ENCODE results near the gene ANKS1A.
"Not testable (repeated sequence)": the region's sequence is repeated elsewhere in the genome, so short reads cannot be mapped to it uniquely, and the experiment has no call there.

ANKS1A gene

GRCh38 chr6:34877869-34878485, 11.1 kb upstream of the ANKS1A start:
- no peak overlapping the region for H3K4me3 ChIP-seq (ENCODE audit: low read depth, low read length)

- H3K4me3 ChIP-seq (ENCODE audit: low read depth, low read length) = not testable (repeated sequence)
Observed at GRCh38 chr6:34884073-34884472, 5.0 kb upstream of the ANKS1A start.

GRCh38 chr6:34884996-34885395, 4.1 kb upstream of the ANKS1A start:
- H3K4me3 ChIP-seq (ENCODE audit: low read depth, low read length) = no peak overlapping the region

GRCh38 chr6:34885837-34886236, 3.2 kb upstream of the ANKS1A start:
- H3K4me3 ChIP-seq (ENCODE audit: low read depth, low read length) = not testable (repeated sequence)

- peak within 1 kb of the TSS; percentile 98 for H3K4me3 ChIP-seq (ENCODE audit: low read depth, low read length)
Observed at GRCh38 chr6:34887753-34888513, 1.1 kb upstream of the ANKS1A start, which contains the start of gene TAF11. Gene TAF11, minus strand, starts transcription at chr6:34888042. Its CDS starts 85 bp downstream, at chr6:34887957.

GRCh38 chr6:34888514-34888856, 570 bp upstream of the ANKS1A start:
- peak overlapping the region; percentile 98 for H3K4me3 ChIP-seq (ENCODE audit: low read depth, low read length)

- no peak overlapping the region for H3K4me3 ChIP-seq (ENCODE audit: low read depth, low read length)
Observed at GRCh38 chr6:34890533-34890925, 1.5 kb downstream of the ANKS1A start.

- H3K4me3 ChIP-seq (ENCODE audit: low read depth, low read length) = no peak overlapping the region
Observed at GRCh38 chr6:34891296-34891695, 2.2 kb downstream of the ANKS1A start.

GRCh38 chr6:34894693-34895092, 5.6 kb downstream of the ANKS1A start:
- H3K4me3 ChIP-seq (ENCODE audit: low read depth, low read length) = no peak overlapping the region

GRCh38 chr6:34897130-34897529, 8.1 kb downstream of the ANKS1A start:
- no peak overlapping the region for H3K4me3 ChIP-seq (ENCODE audit: low read depth, low read length)

GRCh38 chr6:34897716-34898115, 8.7 kb downstream of the ANKS1A start:
- no peak overlapping the region for H3K4me3 ChIP-seq (ENCODE audit: low read depth, low read length)

GRCh38 chr6:34899748-34900147, 10.7 kb downstream of the ANKS1A start:
- H3K4me3 ChIP-seq (ENCODE audit: low read depth, low read length) = not testable (repeated sequence)

GRCh38 chr6:34900321-34901031, 11.4 kb downstream of the ANKS1A start:
- H3K4me3 ChIP-seq (ENCODE audit: low read depth, low read length) = no peak overlapping the region

- H3K4me3 ChIP-seq (ENCODE audit: low read depth, low read length) = no peak overlapping the region
Observed at GRCh38 chr6:34901930-34902329, 12.9 kb downstream of the ANKS1A start.

GRCh38 chr6:34904990-34905613, 16.0 kb downstream of the ANKS1A start:
- H3K4me3 ChIP-seq (ENCODE audit: low read depth, low read length) = no peak overlapping the region

GRCh38 chr6:34906826-34907225, 17.8 kb downstream of the ANKS1A start:
- no peak overlapping the region for H3K4me3 ChIP-seq (ENCODE audit: low read depth, low read length)

- H3K4me3 ChIP-seq (ENCODE audit: low read depth, low read length) = no peak overlapping the region
Observed at GRCh38 chr6:34908194-34908593, 19.1 kb downstream of the ANKS1A start.

- H3K4me3 ChIP-seq (ENCODE audit: low read depth, low read length) = no peak overlapping the region
Observed at GRCh38 chr6:34909320-34909883, 20.3 kb downstream of the ANKS1A start.

GRCh38 chr6:34911822-34912221, 22.8 kb downstream of the ANKS1A start:
- no peak overlapping the region for H3K4me3 ChIP-seq (ENCODE audit: low read depth, low read length)

- H3K4me3 ChIP-seq (ENCODE audit: low read depth, low read length) = no peak overlapping the region
Observed at GRCh38 chr6:34912715-34913464, 23.8 kb downstream of the ANKS1A start.

Data from iPS-11a (cell line).